Measurements from ENCODE around the gene SIPA1L3.

DNA sequence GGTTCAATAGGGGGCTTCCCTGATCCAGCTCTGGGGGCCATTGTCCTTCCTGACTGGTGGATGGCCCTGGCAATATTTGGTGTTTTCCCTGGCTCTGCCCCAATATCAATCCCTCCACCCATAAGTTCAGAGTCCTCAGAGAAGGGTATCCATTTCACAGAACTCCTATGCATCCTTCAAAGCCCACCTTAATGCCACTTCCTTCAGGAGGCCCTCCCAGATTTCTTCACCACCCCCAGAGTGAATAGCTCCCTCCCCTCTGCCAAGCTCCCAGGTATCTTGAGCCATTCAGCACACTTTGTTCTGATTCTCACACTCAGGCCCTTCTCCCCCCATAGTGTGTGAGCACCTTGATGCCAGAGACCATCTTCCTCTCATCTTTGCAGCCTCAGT lies 343.4 kb downstream of the SIPA1L3 start:
- no peak for TF ChIP-seq YY1 (IDR thresholded peaks at IDR 0.05; ENCODE audit: low read depth)
- no peak for TF ChIP-seq CEBPB (IDR thresholded peaks at IDR 0.05)
- no peak for TF ChIP-seq RAD21 (IDR thresholded peaks at IDR 0.05; ENCODE audit: low read depth)
- TF ChIP-seq EGR1 (IDR thresholded peaks at IDR 0.05), result no peak
- no peak for TF ChIP-seq CREB1 (IDR thresholded peaks at IDR 0.05; ENCODE audit: low read depth)
- TF ChIP-seq ZBTB7A (IDR thresholded peaks at IDR 0.05; ENCODE audit: low read depth), result no peak
- TF ChIP-seq TCF12 (IDR thresholded peaks at IDR 0.05; ENCODE audit: low read depth), result no peak
- no peak for TF ChIP-seq TAF1 (IDR thresholded peaks at IDR 0.05; ENCODE audit: low read depth)
- TF ChIP-seq TEAD4 (IDR thresholded peaks at IDR 0.05), result no peak
- TF ChIP-seq, protein P1, sequence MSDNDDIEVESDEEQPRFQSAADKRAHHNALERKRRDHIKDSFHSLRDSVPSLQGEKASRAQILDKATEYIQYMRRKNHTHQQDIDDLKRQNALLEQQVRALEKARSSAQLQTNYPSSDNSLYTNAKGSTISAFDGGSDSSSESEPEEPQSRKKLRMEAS (IDR thresholded peaks at IDR 0.05), result no peak
- TF ChIP-seq FOXM1 (IDR thresholded peaks at IDR 0.05; ENCODE audit: borderline replicate concordance, low read depth), result no peak
- TF ChIP-seq, protein P2, sequence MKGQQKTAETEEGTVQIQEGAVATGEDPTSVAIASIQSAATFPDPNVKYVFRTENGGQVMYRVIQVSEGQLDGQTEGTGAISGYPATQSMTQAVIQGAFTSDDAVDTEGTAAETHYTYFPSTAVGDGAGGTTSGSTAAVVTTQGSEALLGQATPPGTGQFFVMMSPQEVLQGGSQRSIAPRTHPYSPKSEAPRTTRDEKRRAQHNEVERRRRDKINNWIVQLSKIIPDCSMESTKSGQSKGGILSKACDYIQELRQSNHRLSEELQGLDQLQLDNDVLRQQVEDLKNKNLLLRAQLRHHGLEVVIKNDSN (IDR thresholded peaks at IDR 0.05), result no peak
- no peak for TF ChIP-seq EP300 (IDR thresholded peaks at IDR 0.05; ENCODE audit: borderline replicate concordance)

Data from Ishikawa (cell line).